OCI-LY3 (cell line): ENCODE results near the gene GSN.

Experiments used
- EZH2phosphoT487 ChIP-seq: fragments of 200-600 bp; shearing (Covaris generic); IDR thresholded peaks from 2 replicates; pipeline ENCODE4 v1.6.1; 2018; ENCODE audit warnings: antibody characterized with exemption, mixed run types, low read depth
- TF ChIP-seq, protein P1 (sequence below): fragments of 200-600, 300-600 bp; sonication (generic); IDR thresholded peaks from 2 replicates; pipeline ENCODE4 v1.5.1; 2014; ENCODE audit warnings: antibody characterized with exemption, low read length, low read depth

DNA sequence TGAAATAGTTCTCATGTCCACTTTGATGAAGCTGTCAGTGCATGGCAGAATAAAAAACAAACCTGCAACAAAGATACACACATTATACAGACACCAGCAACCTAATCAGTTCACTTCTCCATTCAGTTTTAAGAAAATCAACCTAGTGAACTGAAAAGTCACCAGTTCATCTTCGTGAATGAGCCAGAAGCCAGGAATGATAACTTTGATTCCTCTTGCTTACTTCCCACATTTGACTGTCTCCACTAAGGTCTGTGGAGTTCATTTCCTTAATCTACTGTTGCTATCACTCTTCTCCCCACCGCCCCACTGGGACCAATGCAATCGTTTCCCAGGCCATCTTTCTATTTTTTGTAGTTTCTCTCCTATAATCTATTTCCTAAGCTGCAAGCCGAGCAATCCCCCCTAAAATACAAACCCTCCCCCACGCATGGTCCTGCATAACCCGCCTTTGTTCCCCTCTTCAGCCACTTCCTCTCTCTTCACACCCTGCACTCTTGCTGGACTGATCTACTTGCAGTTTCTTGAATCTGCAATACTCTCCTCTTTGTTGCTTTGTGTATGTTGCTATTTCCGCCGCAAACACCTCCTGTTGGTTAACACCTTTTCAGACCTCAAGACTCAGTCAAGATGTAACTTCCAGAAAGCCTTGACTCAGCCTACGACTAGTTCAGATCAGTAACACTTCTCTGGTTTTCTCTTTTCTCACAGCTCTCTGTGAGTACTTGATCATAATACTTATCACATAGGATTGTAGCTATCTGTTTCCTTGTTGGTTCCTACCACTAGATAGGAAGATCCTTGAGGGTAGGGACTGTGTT, 85.5 kb downstream of the GSN start:
- TF ChIP-seq, protein P1, sequence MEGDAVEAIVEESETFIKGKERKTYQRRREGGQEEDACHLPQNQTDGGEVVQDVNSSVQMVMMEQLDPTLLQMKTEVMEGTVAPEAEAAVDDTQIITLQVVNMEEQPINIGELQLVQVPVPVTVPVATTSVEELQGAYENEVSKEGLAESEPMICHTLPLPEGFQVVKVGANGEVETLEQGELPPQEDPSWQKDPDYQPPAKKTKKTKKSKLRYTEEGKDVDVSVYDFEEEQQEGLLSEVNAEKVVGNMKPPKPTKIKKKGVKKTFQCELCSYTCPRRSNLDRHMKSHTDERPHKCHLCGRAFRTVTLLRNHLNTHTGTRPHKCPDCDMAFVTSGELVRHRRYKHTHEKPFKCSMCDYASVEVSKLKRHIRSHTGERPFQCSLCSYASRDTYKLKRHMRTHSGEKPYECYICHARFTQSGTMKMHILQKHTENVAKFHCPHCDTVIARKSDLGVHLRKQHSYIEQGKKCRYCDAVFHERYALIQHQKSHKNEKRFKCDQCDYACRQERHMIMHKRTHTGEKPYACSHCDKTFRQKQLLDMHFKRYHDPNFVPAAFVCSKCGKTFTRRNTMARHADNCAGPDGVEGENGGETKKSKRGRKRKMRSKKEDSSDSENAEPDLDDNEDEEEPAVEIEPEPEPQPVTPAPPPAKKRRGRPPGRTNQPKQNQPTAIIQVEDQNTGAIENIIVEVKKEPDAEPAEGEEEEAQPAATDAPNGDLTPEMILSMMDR = no peak
- TF ChIP-seq EZH2phosphoT487 = no peak
